Keratinocyte (primary cell): ENCODE data around the gene C11orf16. TPM values are rescaled to one million over a fixed set of nuclear protein-coding genes. Genes with fewer than 3 reads are reported as not detected.
A peak's percentile ranks its signal among the peaks of the same experiment; 100 is the strongest.

Experiments used
- DNase-seq: peaks from one replicate; pipeline ENCODE4 v3.0.0-alpha.2; 2011; ENCODE audit warnings: low read depth, missing footprints, low spot score
- FAIRE-seq: peaks from 2 replicates; lab custom pipeline; 2011; peaks lifted over from hg19 to GRCh38; lab: Jason Lieb, UNC
- H2AFZ ChIP-seq: 2 replicates; pipeline ENCODE4 v1.6.0; 2012; ENCODE audit warnings: low read length, control low read depth, inconsistent platforms; ENCODE audit not compliant: control insufficient read depth
- H3K27ac ChIP-seq: 2 replicates; pipeline ENCODE4 v1.5.1; 2011; ENCODE audit warnings: low read length; ENCODE audit not compliant: control insufficient read depth, insufficient read depth
- H3K27me3 ChIP-seq: 3 replicates; pipeline ENCODE4 v1.6.0; 2011; ENCODE audit warnings: low read length; ENCODE audit not compliant: control insufficient read depth, insufficient read depth; ENCODE audit errors: extremely low read depth
- H3K36me3 ChIP-seq, 2 experiments: 2 replicates in 1 of 2; 3 replicates in 1 of 2; pipeline ENCODE4 v1.5.1; 2011; ENCODE audit warnings: low read length in 2 of 2, mild to moderate bottlenecking in 1 of 2; ENCODE audit not compliant: control insufficient read depth in 2 of 2, insufficient read depth in 2 of 2; ENCODE audit errors: extremely low read depth in 1 of 2
- H3K4me1 ChIP-seq: 3 replicates; pipeline ENCODE4 v1.5.1; 2011; ENCODE audit warnings: low read length; ENCODE audit not compliant: control insufficient read depth, insufficient read depth; ENCODE audit errors: extremely low read depth
- H3K4me2 ChIP-seq: 3 replicates; pipeline ENCODE4 v1.6.0; 2011; ENCODE audit warnings: low read depth, low read length; ENCODE audit not compliant: control insufficient read depth, insufficient read depth; ENCODE audit errors: extremely low read depth
- H3K4me3 ChIP-seq, 3 experiments: fragments of 200-600 bp in 1 of 3; sonication (generic) in 1 of 3; 2 replicates in 2 of 3; 3 replicates in 1 of 3; pipeline ENCODE4 v1.5.1; 2011 to 2016; ENCODE audit warnings: low read length in 3 of 3, mild to moderate bottlenecking in 3 of 3, control low read depth in 2 of 3, inconsistent platforms in 1 of 3, low read depth in 1 of 3, mixed read lengths in 1 of 3, mixed run types in 1 of 3, moderate library complexity in 1 of 3; ENCODE audit not compliant: control insufficient read depth in 2 of 3, insufficient read depth in 2 of 3; ENCODE audit errors: extremely low read depth in 1 of 3
- H3K79me2 ChIP-seq: 2 replicates; pipeline ENCODE4 v1.6.0; 2012; ENCODE audit warnings: low read length; ENCODE audit not compliant: control insufficient read depth, insufficient read depth
- H3K9ac ChIP-seq: 3 replicates; pipeline ENCODE4 v1.6.0; 2011; ENCODE audit warnings: low read length; ENCODE audit not compliant: control insufficient read depth, insufficient read depth; ENCODE audit errors: extremely low read depth
- H3K9me1 ChIP-seq: 3 replicates; pipeline ENCODE4 v1.6.0; 2011; ENCODE audit warnings: low read length; ENCODE audit not compliant: control insufficient read depth, insufficient read depth; ENCODE audit errors: extremely low read depth
- H3K9me3 ChIP-seq: 2 replicates; pipeline ENCODE4 v1.5.1; 2012; ENCODE audit warnings: low read depth, low read length; ENCODE audit not compliant: control insufficient read depth
- H4K20me1 ChIP-seq: 3 replicates; pipeline ENCODE4 v1.6.0; 2011; ENCODE audit warnings: low read length; ENCODE audit not compliant: control insufficient read depth, insufficient read depth; ENCODE audit errors: extremely low read depth
- CTCF ChIP-seq, 3 experiments: IDR thresholded peaks in 1 of 3; conservative IDR thresholded peaks in 1 of 3; optimal IDR thresholded peaks in 1 of 3; 2 replicates in 2 of 3; 3 replicates in 1 of 3; pipeline versions ENCODE3 to v1.5.1; 2011; ENCODE audit warnings: low read length in 3 of 3, mild to moderate bottlenecking in 3 of 3, moderate library complexity in 2 of 3, control low read depth in 1 of 3, inconsistent platforms in 1 of 3; ENCODE audit not compliant: insufficient read depth in 2 of 3; ENCODE audit errors: extremely low read depth in 1 of 3
- EZH2 ChIP-seq: IDR thresholded peaks from one replicate; pipeline ENCODE4 v1.6.1; 2012; ENCODE audit warnings: inconsistent platforms, mild to moderate bottlenecking, low read length, moderate library complexity
- dilution Hi-C: fragments of 300-500 bp; cut with MboI; formaldehyde crosslinking; loops from one replicate; pipeline ENCODE4 v1.7.0; 2020; ENCODE audit warnings: low sequenced_read_pairs; ENCODE audit not compliant: extremely low pct_ligation_motif_present
- polyA plus RNA-seq, 5 experiments: library from polyadenylated mRNA; depleted of rRNA in 3 of 5; stranded (reverse) in 3 of 5; stranded (forward) in 1 of 5; unstranded in 1 of 5; fragments of >200 nt; gene quantifications; 1 replicate in 1 of 5; 2 replicates in 3 of 5; 3 replicates in 1 of 5; pipeline versions ENCODE4 v1.2.1 to v1.2.3, GENCODE V29; 2011 to 2012; ENCODE audit warnings: missing spikeins in 2 of 5, low read depth in 1 of 5, low replicate concordance in 1 of 5

Gene C11orf16
- polyA plus RNA-seq, 1 donor (not counting 4 experiments of a cell fraction or from before 2014, with no cell fraction given), result not detected

DNA sequence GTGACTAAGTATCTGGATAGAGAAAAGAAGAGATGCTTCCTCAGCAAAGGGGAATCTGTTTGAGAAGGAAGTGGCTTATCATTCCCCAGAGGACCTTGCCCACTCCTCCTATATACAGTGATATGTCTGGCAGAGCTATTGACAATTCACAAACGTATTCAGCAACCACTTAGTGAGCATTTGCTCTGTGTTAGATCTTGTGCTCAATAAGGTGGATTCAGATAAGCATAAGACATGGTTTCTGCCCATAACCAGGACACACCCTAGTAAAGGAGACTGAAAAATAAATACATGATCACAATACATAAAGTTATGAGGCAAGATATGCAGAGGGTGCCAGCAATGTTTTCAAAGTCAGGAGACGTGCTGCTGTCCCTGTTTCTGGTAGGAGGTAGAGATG is 30.1 kb upstream of the C11orf16 start:
- no peaks in the 10 kb centered on the region for H3K9me3 ChIP-seq
- no peak overlapping the region for H2AFZ ChIP-seq
- H3K9ac ChIP-seq, result no peak overlapping the region
- H3K4me2 ChIP-seq, result peak overlapping the region; percentile 95
- no peaks in the 10 kb centered on the region for H3K36me3 ChIP-seq
- H3K27ac ChIP-seq, result peak overlapping the region; percentile 4
- H3K79me2 ChIP-seq, result peaks cover 41% of the 10 kb centered on the region
- peak overlapping the region in 2 of 3 experiments; percentile 79 to 81 for H3K4me3 ChIP-seq
- no peak for TF ChIP-seq CTCF (optimal IDR thresholded peaks at IDR 0.05 in 1 of 3, IDR thresholded peaks at IDR 0.05 in 1 of 3, conservative IDR thresholded peaks at IDR 0.05 in 1 of 3; ENCODE audit: extremely low read depth in 1 of 3, insufficient read depth in 2 of 3, low read length in 3 of 3)
- TF ChIP-seq EZH2, result no peak
- DNase-seq (no peak), FAIRE-seq (no peak)
- no peaks in the 10 kb centered on the region for H3K27me3 ChIP-seq
- H3K4me1 ChIP-seq, result peaks cover 12% of the 10 kb centered on the region
- dilution Hi-C loops, result no loop called here
- no peaks in the 10 kb centered on the region for H4K20me1 ChIP-seq
- H3K9me1 ChIP-seq, result no peaks in the 10 kb centered on the region

DNA sequence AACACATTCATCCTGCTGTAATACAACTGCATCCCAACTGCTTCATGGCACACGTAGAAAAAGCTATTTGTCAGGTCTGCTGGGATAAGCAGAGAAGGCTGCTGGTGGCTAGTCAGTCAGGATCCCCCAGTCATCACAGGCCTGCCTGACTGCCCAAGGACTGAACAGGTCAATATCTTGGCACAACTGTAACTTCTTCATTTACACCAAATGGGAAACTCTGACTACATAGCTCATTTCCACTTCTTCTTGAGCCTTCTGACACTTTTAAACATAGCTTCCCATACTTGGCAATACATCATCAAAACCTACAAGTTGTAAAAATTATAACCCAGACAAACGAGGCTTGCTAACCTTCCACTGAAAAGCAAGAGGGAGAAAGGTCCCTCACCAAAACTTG is 28.7 kb upstream of the C11orf16 start:
- H3K36me3 ChIP-seq, result no peaks in the 10 kb centered on the region
- no peak overlapping the region for H3K4me2 ChIP-seq
- H2AFZ ChIP-seq, result no peak overlapping the region
- no peaks in the 10 kb centered on the region for H3K27me3 ChIP-seq
- dilution Hi-C loops, result no loop called here
- peaks cover 12% of the 10 kb centered on the region for H3K4me1 ChIP-seq
- DNase-seq (no peak), FAIRE-seq (no peak)
- no peak overlapping the region for H3K4me3 ChIP-seq
- no peak for TF ChIP-seq EZH2
- no peak for TF ChIP-seq CTCF (optimal IDR thresholded peaks at IDR 0.05 in 1 of 3, IDR thresholded peaks at IDR 0.05 in 1 of 3, conservative IDR thresholded peaks at IDR 0.05 in 1 of 3; ENCODE audit: extremely low read depth in 1 of 3, insufficient read depth in 2 of 3, low read length in 3 of 3)
- H3K9me1 ChIP-seq, result no peaks in the 10 kb centered on the region
- H3K9me3 ChIP-seq, result no peaks in the 10 kb centered on the region
- H3K79me2 ChIP-seq, result peaks cover 47% of the 10 kb centered on the region
- H4K20me1 ChIP-seq, result no peaks in the 10 kb centered on the region
- no peak overlapping the region for H3K9ac ChIP-seq
- no peak overlapping the region for H3K27ac ChIP-seq
